ENCODE results near the gene PEAK1.

The PEAK1 gene

GRCh38 chr15:77419836-77420609 is at the start of gene PEAK1:
Gene PEAK1 (minus strand): TSS chr15:77420104. CDS start chr15:77181926, 238,178 bp downstream.
- peak within 1 kb of the TSS; percentile 90 for H3K9ac ChIP-seq
- no peaks in the 10 kb centered on the region for H3K9me3 ChIP-seq
- peaks cover 27% of the 10 kb centered on the region for H3K4me1 ChIP-seq
- peak within 1 kb of the TSS; percentile 92 for H3K27ac ChIP-seq
- H3K27me3 ChIP-seq, result peaks cover 13% of the 10 kb centered on the region
- peaks cover 37% of the 10 kb centered on the region for H4K20me1 ChIP-seq
- H3K4me2 ChIP-seq, result peak within 1 kb of the TSS; percentile 94
- peak within 1 kb of the TSS; percentile 83 for H3K4me3 ChIP-seq
- H3K36me3 ChIP-seq, result no peaks in the 10 kb centered on the region
- no peak for TF ChIP-seq Cebpa-rat (IDR thresholded peaks at IDR 0.05)

- Histone ChIP-seq H3K27me3 (no peaks in the 10 kb centered on the region), H3K4me3 (no peak overlapping the region), H3K4me2 (no peak overlapping the region), H4K20me1 (no peaks in the 10 kb centered on the region), H3K9ac (no peak overlapping the region), H3K4me1 (no peaks in the 10 kb centered on the region), H3K9me3 (no peaks in the 10 kb centered on the region), H3K36me3 (peaks cover 91% of the 10 kb centered on the region), H3K27ac (no peak overlapping the region)
- TF ChIP-seq Cebpa-rat (IDR thresholded peaks at IDR 0.05), result no peak
These were observed 49.0 kb upstream of the PEAK1 start for GRCh38 chr15:77468896-77469295.

GRCh38 chr15:77466521-77466920 is 46.6 kb upstream of the PEAK1 start:
- Histone ChIP-seq H3K27me3 (no peaks in the 10 kb centered on the region), H4K20me1 (no peaks in the 10 kb centered on the region), H3K36me3 (peaks cover 95% of the 10 kb centered on the region), H3K4me2 (no peak overlapping the region), H3K4me3 (no peak overlapping the region), H3K9me3 (no peaks in the 10 kb centered on the region), H3K4me1 (no peaks in the 10 kb centered on the region), H3K9ac (no peak overlapping the region), H3K27ac (no peak overlapping the region)
- no peak for TF ChIP-seq Cebpa-rat (IDR thresholded peaks at IDR 0.05)

DNA sequence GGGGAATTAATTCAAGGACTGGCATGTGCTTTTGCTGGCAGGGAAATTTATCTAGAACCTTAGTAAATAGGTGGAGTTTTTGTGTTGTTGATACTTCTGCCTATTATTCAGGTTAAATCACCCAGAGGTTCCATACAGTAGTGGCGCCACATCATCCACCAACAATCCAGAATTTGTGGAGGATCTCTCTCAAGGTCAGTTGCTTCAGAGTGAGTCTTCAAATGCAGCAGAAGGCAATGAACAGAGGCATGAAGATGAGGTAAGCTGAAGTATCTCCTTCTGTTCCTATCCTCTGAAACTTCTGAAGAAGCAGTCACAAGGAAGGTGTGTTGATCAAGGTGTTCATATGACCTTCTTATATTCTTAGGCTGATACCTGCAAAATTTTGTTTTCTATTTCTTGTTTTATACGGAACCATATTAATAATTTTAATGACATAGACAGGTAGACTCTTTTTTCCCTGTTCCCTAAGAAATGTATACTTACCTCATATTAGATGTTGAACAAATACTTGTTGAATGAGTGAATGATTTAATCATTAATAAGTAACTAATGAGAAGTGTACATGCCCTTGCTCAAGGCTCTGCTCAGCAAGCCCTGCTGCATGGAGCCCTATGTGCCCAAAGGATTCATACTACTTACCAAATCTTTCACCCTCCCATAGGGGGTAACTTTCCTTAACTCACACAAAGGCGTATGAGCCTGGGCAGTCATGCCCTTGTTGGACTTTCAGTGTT is 44.4 kb upstream of the PEAK1 start:
- Histone ChIP-seq H3K27me3 (no peaks in the 10 kb centered on the region), H3K4me3 (no peak overlapping the region), H3K36me3 (peaks cover 97% of the 10 kb centered on the region), H3K27ac (no peak overlapping the region), H4K20me1 (no peaks in the 10 kb centered on the region), H3K4me2 (no peak overlapping the region), H3K4me1 (no peaks in the 10 kb centered on the region), H3K9ac (no peak overlapping the region), H3K9me3 (no peaks in the 10 kb centered on the region)
- no peak for TF ChIP-seq Cebpa-rat (IDR thresholded peaks at IDR 0.05)

DNA sequence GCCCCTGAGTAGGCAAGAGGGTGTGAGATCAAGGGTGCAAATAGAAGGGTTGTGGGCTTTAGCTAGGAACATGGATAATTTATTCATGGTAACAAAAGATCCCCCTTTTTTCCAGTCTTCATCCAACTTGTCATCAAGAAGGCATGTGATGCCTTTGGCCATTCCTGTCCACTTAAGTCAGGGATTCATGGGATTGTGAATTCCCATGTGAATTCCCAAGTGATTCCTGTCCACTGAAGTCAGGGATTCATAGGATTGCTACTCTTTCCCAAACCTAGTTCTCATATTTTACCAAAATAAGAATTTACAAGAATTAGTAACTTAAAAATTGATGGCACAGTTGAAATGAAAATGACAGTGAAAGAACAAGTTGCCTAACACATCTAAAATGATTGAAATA is 41.6 kb upstream of the PEAK1 start:
- TF ChIP-seq Cebpa-rat (IDR thresholded peaks at IDR 0.05), result no peak
- H3K36me3 ChIP-seq, result peaks cover 82% of the 10 kb centered on the region
- no peaks in the 10 kb centered on the region for H3K9me3 ChIP-seq
- H3K4me1 ChIP-seq, result peaks cover 21% of the 10 kb centered on the region
- H3K9ac ChIP-seq, result no peak overlapping the region
- H3K4me2 ChIP-seq, result no peak overlapping the region
- no peaks in the 10 kb centered on the region for H3K27me3 ChIP-seq
- no peaks in the 10 kb centered on the region; the same call in 1 of the 2 replicates for H4K20me1 ChIP-seq
- no peak overlapping the region for H3K27ac ChIP-seq
- no peak overlapping the region for H3K4me3 ChIP-seq

DNA sequence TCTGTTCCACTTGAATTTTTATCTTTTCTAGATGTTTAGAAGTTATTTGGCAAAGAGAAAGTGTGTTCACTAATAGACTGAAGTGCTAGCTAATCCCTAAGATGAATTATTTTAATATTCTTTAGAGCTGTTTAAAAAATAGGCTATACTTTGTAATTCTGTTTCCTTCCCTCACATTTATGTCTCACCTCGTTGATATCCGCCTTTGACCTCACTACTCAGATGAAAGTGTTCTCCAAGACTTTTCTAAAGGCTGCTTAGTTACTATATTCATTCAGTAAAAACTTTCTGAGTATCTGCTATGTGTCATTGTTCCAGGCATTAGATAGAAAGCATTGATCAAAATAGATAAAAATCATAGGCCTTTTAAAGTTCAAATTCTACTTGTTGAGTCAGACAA is 39.1 kb upstream of the PEAK1 start:
- Histone ChIP-seq H3K36me3 (peaks cover 59% of the 10 kb centered on the region), H3K9me3 (no peaks in the 10 kb centered on the region), H3K4me2 (no peak overlapping the region), H3K9ac (no peak overlapping the region), H3K4me3 (no peak overlapping the region), H3K27ac (no peak overlapping the region), H3K27me3 (no peaks in the 10 kb centered on the region), H4K20me1 (no peaks in the 10 kb centered on the region; the same call in 1 of the 2 replicates), H3K4me1 (peaks cover 21% of the 10 kb centered on the region)
- no peak for TF ChIP-seq Cebpa-rat (IDR thresholded peaks at IDR 0.05)

GRCh38 chr15:77457905-77458265 is 38.0 kb upstream of the PEAK1 start:
- no peaks in the 10 kb centered on the region; the same call in 1 of the 2 replicates for H4K20me1 ChIP-seq
- H3K9ac ChIP-seq, result no peak overlapping the region
- H3K27me3 ChIP-seq, result no peaks in the 10 kb centered on the region
- H3K27ac ChIP-seq, result 0 out of 2 replicates have a peak overlapping the region, but pooled peaks have one; percentile 50
- TF ChIP-seq Cebpa-rat (IDR thresholded peaks at IDR 0.05), result no peak
- H3K4me2 ChIP-seq, result peak overlapping the region; percentile 66
- H3K4me1 ChIP-seq, result peaks cover 21% of the 10 kb centered on the region
- peaks cover 47% of the 10 kb centered on the region for H3K36me3 ChIP-seq
- H3K4me3 ChIP-seq, result no peak overlapping the region
- no peaks in the 10 kb centered on the region for H3K9me3 ChIP-seq

DNA sequence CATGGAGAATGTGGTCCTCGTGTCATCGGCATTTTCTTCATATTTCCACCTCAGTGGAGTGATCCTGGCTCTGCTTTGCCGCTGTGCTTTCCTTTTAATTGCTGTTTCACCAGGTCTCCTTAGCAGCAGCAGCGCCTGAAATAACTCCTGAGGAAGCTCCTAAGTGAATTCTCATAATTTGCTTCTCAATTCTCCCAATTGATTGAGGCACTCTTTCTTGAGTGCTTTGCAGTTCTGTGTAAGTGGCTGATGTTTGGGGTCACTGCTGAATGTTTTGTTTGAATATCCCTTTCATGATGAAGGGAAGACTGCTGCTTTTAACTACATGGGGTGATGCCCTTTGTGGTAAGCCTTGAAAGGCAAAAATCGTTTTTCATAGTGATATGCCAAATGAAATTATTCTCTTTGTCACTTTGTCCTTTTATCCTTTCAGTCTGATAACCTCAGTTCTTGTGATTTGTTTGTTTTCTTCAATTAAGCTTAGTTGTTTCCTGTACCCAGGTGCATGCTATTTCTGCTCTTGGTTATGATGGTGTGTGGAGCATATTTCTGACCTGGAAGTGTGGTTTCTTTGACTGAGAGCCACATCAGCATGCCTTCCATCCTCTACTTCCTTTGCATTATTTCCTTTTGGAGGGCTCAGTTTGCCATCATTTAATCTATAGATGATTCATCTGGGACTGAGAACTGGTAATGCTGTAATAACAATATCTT is 37.4 kb upstream of the PEAK1 start:
- TF ChIP-seq Cebpa-rat (IDR thresholded peaks at IDR 0.05), result no peak
- Histone ChIP-seq H3K9me3 (no peaks in the 10 kb centered on the region), H3K9ac (no peak overlapping the region; the same call in 1 of the 2 replicates), H3K4me2 (peak overlapping the region; percentile 66), H3K27ac (peak overlapping the region; percentile 50), H3K4me1 (peaks cover 21% of the 10 kb centered on the region), H3K4me3 (no peak overlapping the region), H4K20me1 (no peaks in the 10 kb centered on the region; the same call in 1 of the 2 replicates), H3K27me3 (no peaks in the 10 kb centered on the region), H3K36me3 (peaks cover 42% of the 10 kb centered on the region)

- Histone ChIP-seq H3K27me3 (no peaks in the 10 kb centered on the region), H3K4me1 (peaks cover 21% of the 10 kb centered on the region), H3K27ac (peak overlapping the region; percentile 50), H4K20me1 (no peaks in the 10 kb centered on the region; the same call in 1 of the 2 replicates), H3K4me2 (peak overlapping the region; percentile 66), H3K9ac (no peak overlapping the region; the same call in 1 of the 2 replicates), H3K36me3 (peaks cover 39% of the 10 kb centered on the region), H3K9me3 (no peaks in the 10 kb centered on the region), H3K4me3 (no peak overlapping the region)
- no peak for TF ChIP-seq Cebpa-rat (IDR thresholded peaks at IDR 0.05)
These were observed 36.8 kb upstream of the PEAK1 start for GRCh38 chr15:77456746-77457145.

All from BLaER1 (cell line).